Subcutaneous abdominal adipose tissue (tissue), 5 donors: ENCODE results near the gene TPP1.

Source experiments
- H3K27ac ChIP-seq: one replicate; pipeline ENCODE4 v1.7.0; 2013; ENCODE audit warnings: low read depth, mild to moderate bottlenecking, inconsistent platforms, low read length, moderate library complexity
- H3K27me3 ChIP-seq, 5 donors: one replicate each; pipeline ENCODE4 v1.7.0; 2013; ENCODE audit warnings: low read length in 5 of 5, inconsistent platforms in 1 of 5; ENCODE audit not compliant: control insufficient read depth in 5 of 5, insufficient read depth in 4 of 5
- H3K36me3 ChIP-seq, 5 donors: one replicate each; pipeline ENCODE4 v1.7.0; 2013; ENCODE audit warnings: low read length in 5 of 5; ENCODE audit not compliant: control insufficient read depth in 5 of 5, insufficient read depth in 5 of 5
- H3K4me1 ChIP-seq, 5 donors: one replicate each; pipeline ENCODE4 v1.7.0; 2013; ENCODE audit warnings: low read length in 5 of 5, mild to moderate bottlenecking in 3 of 5, moderate library complexity in 1 of 5; ENCODE audit not compliant: control insufficient read depth in 5 of 5, insufficient read depth in 5 of 5
- H3K4me3 ChIP-seq, 5 donors: one replicate each; pipeline ENCODE4 v1.7.0; 2013; ENCODE audit warnings: low read length in 5 of 5, low read depth in 1 of 5
- H3K9ac ChIP-seq, 5 donors: one replicate each; pipeline ENCODE4 v1.7.0; 2013; ENCODE audit warnings: low read length in 5 of 5, mild to moderate bottlenecking in 4 of 5, moderate library complexity in 3 of 5
- H3K9me3 ChIP-seq, 5 donors: one replicate each; pipeline ENCODE4 v1.7.0; 2013; ENCODE audit warnings: low read length in 5 of 5; ENCODE audit not compliant: control insufficient read depth in 5 of 5
- donor health status: healthy.
- donor health status: healthy.
- donor health status: healthy.
- donor health status: healthy.
- donor health status: healthy.

TPP1 gene

GRCh38 chr11:6656584-6656915 is 37.3 kb upstream of the TPP1 start:
- peaks cover 0 to 12% (median 5%) of the 10 kb centered on the region in 5 donors for H3K27me3 ChIP-seq
- H3K36me3 ChIP-seq = no peaks in the 10 kb centered on the region
- H3K4me1 ChIP-seq = peaks cover 3 to 34% (median 6%) of the 10 kb centered on the region in 5 donors
- H3K9ac ChIP-seq = peak overlapping the region in 3 of 5 donors; percentile 49 to 65 (median 62)
- peak overlapping the region; percentile 63 for H3K27ac ChIP-seq
- H3K4me3 ChIP-seq = peak overlapping the region in 3 of 5 donors; percentile 52 to 75 (median 58)
- H3K9me3 ChIP-seq = no peaks in the 10 kb centered on the region

- Histone ChIP-seq H3K4me1 (peaks cover 3 to 37% (median 6%) of the 10 kb centered on the region in 5 donors), H3K27ac (peak within 1 kb of the TSS; percentile 63), H3K36me3 (no peaks in the 10 kb centered on the region), H3K27me3 (peaks cover 0 to 12% (median 5%) of the 10 kb centered on the region in 5 donors), H3K9ac (peak within 1 kb of the TSS in 4 of 5 donors; percentile 49 to 65 (median 58)), H3K9me3 (no peaks in the 10 kb centered on the region), H3K4me3 (peak within 1 kb of the TSS; percentile 62 to 75 (median 66))
Measured at GRCh38 chr11:6655790-6656583, 36.8 kb upstream of the TPP1 start, which contains the start of gene DCHS1. Gene DCHS1, minus strand, starts transcription at chr11:6655809. Its CDS starts 14,196 bp downstream, at chr11:6641613.

GRCh38 chr11:6655020-6655789 is 36.0 kb upstream of the TPP1 start:
- Histone ChIP-seq H3K27me3 (peaks cover 0 to 12% (median 5%) of the 10 kb centered on the region in 5 donors), H3K4me1 (peaks cover 3 to 41% (median 6%) of the 10 kb centered on the region in 5 donors), H3K27ac (peak overlapping the region; percentile 56), H3K36me3 (no peaks in the 10 kb centered on the region), H3K4me3 (peak overlapping the region; percentile 62 to 75 (median 66)), H3K9me3 (no peaks in the 10 kb centered on the region), H3K9ac (peak overlapping the region in 3 of 5 donors; percentile 55 to 62 (median 56))

GRCh38 chr11:6654281-6655019 is 35.2 kb upstream of the TPP1 start:
- Histone ChIP-seq H3K9ac (peak overlapping the region in 3 of 5 donors; percentile 55 to 62 (median 56)), H3K4me3 (peak overlapping the region; percentile 62 to 75 (median 66)), H3K27me3 (peaks cover 0 to 12% (median 5%) of the 10 kb centered on the region in 5 donors), H3K27ac (peak overlapping the region; percentile 56), H3K36me3 (no peaks in the 10 kb centered on the region), H3K4me1 (peaks cover 3 to 41% (median 6%) of the 10 kb centered on the region in 5 donors), H3K9me3 (no peaks in the 10 kb centered on the region)

GRCh38 chr11:6653656-6654055 is 34.4 kb upstream of the TPP1 start:
- no peak overlapping the region for H3K4me3 ChIP-seq
- peaks cover 3 to 48% (median 6%) of the 10 kb centered on the region in 5 donors for H3K4me1 ChIP-seq
- H3K27ac ChIP-seq = no peak overlapping the region

GRCh38 chr11:6653097-6653496 is 33.9 kb upstream of the TPP1 start:
- H3K4me1 ChIP-seq = peaks cover 3 to 54% (median 9%) of the 10 kb centered on the region in 5 donors

More at GRCh38 chr11:6653656-6654055, 34.4 kb upstream of the TPP1 start:
- peaks cover 0 to 12% (median 5%) of the 10 kb centered on the region in 5 donors for H3K27me3 ChIP-seq
- H3K36me3 ChIP-seq = no peaks in the 10 kb centered on the region
- H3K9me3 ChIP-seq = no peaks in the 10 kb centered on the region
- H3K9ac ChIP-seq = no peak overlapping the region

GRCh38 chr11:6652182-6652581 is 33.0 kb upstream of the TPP1 start:
- Histone ChIP-seq H3K27me3 (peaks cover 0 to 12% (median 5%) of the 10 kb centered on the region in 5 donors), H3K4me3 (no peak overlapping the region), H3K36me3 (no peaks in the 10 kb centered on the region), H3K4me1 (peaks cover 3 to 63% (median 16%) of the 10 kb centered on the region in 5 donors), H3K9ac (no peak overlapping the region), H3K9me3 (no peaks in the 10 kb centered on the region), H3K27ac (peak overlapping the region; percentile 14)

More at GRCh38 chr11:6653097-6653496, 33.9 kb upstream of the TPP1 start:
- peaks cover 0 to 12% (median 5%) of the 10 kb centered on the region in 5 donors for H3K27me3 ChIP-seq
- no peaks in the 10 kb centered on the region for H3K36me3 ChIP-seq
- H3K9me3 ChIP-seq = no peaks in the 10 kb centered on the region
- no peak overlapping the region for H3K4me3 ChIP-seq
- H3K27ac ChIP-seq = peak overlapping the region; percentile 14
- no peak overlapping the region for H3K9ac ChIP-seq

- peak overlapping the region; percentile 15 for H3K27ac ChIP-seq
- H3K27me3 ChIP-seq = peaks cover 0 to 3% (median 0%) of the 10 kb centered on the region in 5 donors
- peaks cover 8 to 68% (median 28%) of the 10 kb centered on the region in 5 donors for H3K4me1 ChIP-seq
- no peak overlapping the region for H3K9ac ChIP-seq
- no peak overlapping the region for H3K4me3 ChIP-seq
- H3K9me3 ChIP-seq = no peaks in the 10 kb centered on the region
- no peaks in the 10 kb centered on the region for H3K36me3 ChIP-seq
Measured at GRCh38 chr11:6650980-6651379, 31.8 kb upstream of the TPP1 start.

- Histone ChIP-seq H3K36me3 (peaks cover 0 to under 1% (median 0%) of the 10 kb centered on the region in 5 donors), H3K4me3 (no peak overlapping the region), H3K9ac (no peak overlapping the region), H3K27ac (peak overlapping the region; percentile 15), H3K27me3 (peaks cover 0 to 3% (median 0%) of the 10 kb centered on the region in 5 donors), H3K4me1 (peaks cover 12 to 77% (median 36%) of the 10 kb centered on the region in 5 donors), H3K9me3 (no peaks in the 10 kb centered on the region)
Measured at GRCh38 chr11:6650104-6650503, 30.9 kb upstream of the TPP1 start.
